HG02885 (cell line): ENCODE measurements around the gene APCDD1L.
"Not testable (repeated sequence)": the region's sequence is repeated elsewhere in the genome, so short reads cannot be mapped to it uniquely, and the experiment has no call there.

Experiments
- ATAC-seq: cut with Tn5 transposase; IDR thresholded peaks from one replicate; pipeline ENCODE4 v1.9.1; 2021; ENCODE audit warnings: mild to moderate bottlenecking; ENCODE audit not compliant: unreplicated experiment, poor library complexity

The APCDD1L gene

GRCh38 chr20:58545565-58546415, 30.6 kb upstream of the APCDD1L start:
- ATAC-seq, result no peak

GRCh38 chr20:58544891-58545290, 29.7 kb upstream of the APCDD1L start:
- ATAC-seq, result no peak

GRCh38 chr20:58544286-58544685, 29.1 kb upstream of the APCDD1L start:
- ATAC-seq, result no peak

GRCh38 chr20:58543274-58543673, 28.1 kb upstream of the APCDD1L start:
- no peak for ATAC-seq

GRCh38 chr20:58542411-58543095, 27.4 kb upstream of the APCDD1L start:
- no peak for ATAC-seq

GRCh38 chr20:58542034-58542410, 26.8 kb upstream of the APCDD1L start:
- ATAC-seq, result not testable (repeated sequence)

GRCh38 chr20:58538752-58539151, 23.6 kb upstream of the APCDD1L start:
- no peak for ATAC-seq

- no peak for ATAC-seq
These were observed 22.6 kb upstream of the APCDD1L start for GRCh38 chr20:58537831-58538230.

GRCh38 chr20:58536289-58536688, 21.1 kb upstream of the APCDD1L start:
- no peak for ATAC-seq

- no peak for ATAC-seq
These were observed 16.5 kb upstream of the APCDD1L start for GRCh38 chr20:58531657-58532056.

GRCh38 chr20:58531063-58531462, 15.9 kb upstream of the APCDD1L start:
- ATAC-seq, result no peak

GRCh38 chr20:58528412-58528811, 13.2 kb upstream of the APCDD1L start:
- no peak for ATAC-seq

- no peak for ATAC-seq
These were observed 11.2 kb upstream of the APCDD1L start for GRCh38 chr20:58526411-58526810.

GRCh38 chr20:58524814-58525213, 9.6 kb upstream of the APCDD1L start:
- ATAC-seq, result no peak

GRCh38 chr20:58523971-58524315, 8.7 kb upstream of the APCDD1L start:
- no peak for ATAC-seq

GRCh38 chr20:58523072-58523970, 8.1 kb upstream of the APCDD1L start:
- no peak for ATAC-seq

GRCh38 chr20:58522666-58523065, 7.5 kb upstream of the APCDD1L start:
- ATAC-seq, result no peak

GRCh38 chr20:58521763-58522162, 6.6 kb upstream of the APCDD1L start:
- ATAC-seq, result no peak

GRCh38 chr20:58519940-58520712, 4.9 kb upstream of the APCDD1L start:
- no peak for ATAC-seq
